K562 (cell line): ENCODE measurements around the gene ZNHIT2. TPM values are rescaled to one million over a fixed set of nuclear protein-coding genes. Genes with fewer than 3 reads are reported as not detected.

Experiments used
- CC2D1A ChIP-seq: fragments of 450-650 bp; IDR thresholded peaks from 2 replicates; pipeline ENCODE4 v1.6.1; 2017; ENCODE audit warnings: mild to moderate bottlenecking
- KDM5B ChIP-seq: fragments of 200-600 bp; sonication (generic); IDR thresholded peaks from 2 replicates; pipeline ENCODE4 v1.6.1; 2012; ENCODE audit warnings: low read depth, mild to moderate bottlenecking, moderate library complexity, low read length, control low read depth, inconsistent platforms; ENCODE audit not compliant: insufficient replicate concordance
- MCM2 ChIP-seq: fragments of 450-650 bp; IDR thresholded peaks from 2 replicates; pipeline ENCODE4 v1.6.1; 2017; ENCODE audit warnings: low read depth, mild to moderate bottlenecking
- MYC ChIP-seq, 2 experiments: fragments of 250-450 bp in 1 of 2; sonication (Bioruptor Pico) in 1 of 2; IDR thresholded peaks; 2 replicates each; pipeline versions ENCODE4 v1.5.1 to v1.6.1; 2012 to 2021; ENCODE audit warnings: low read depth in 2 of 2, borderline replicate concordance in 1 of 2, improper control_type of control experiment in 1 of 2, low read length in 1 of 2, mild to moderate bottlenecking in 1 of 2, moderate library complexity in 1 of 2
- NEUROD1 ChIP-seq: fragments of 150-350 bp; IDR thresholded peaks from 2 replicates; pipeline ENCODE4 v1.6.1; 2014; ENCODE audit warnings: borderline replicate concordance, low read length, low read depth; ENCODE audit not compliant: partially characterized antibody
- NR1H2 ChIP-seq: sonication (generic); formaldehyde crosslinking; IDR thresholded peaks from 2 replicates; pipeline ENCODE4 v1.4.0; 2020; ENCODE audit warnings: mild to moderate bottlenecking, missing genetic modification reagents
- NR2C1 ChIP-seq, 2 experiments: fragments of 450-650 bp; IDR thresholded peaks; 2 replicates each; pipeline ENCODE4 v1.6.1; 2017; ENCODE audit warnings: mild to moderate bottlenecking in 2 of 2, antibody characterized with exemption in 1 of 2, inconsistent platforms in 1 of 2, missing compliant biosample characterization in 1 of 2, missing genetic modification characterization in 1 of 2
- PBX2 ChIP-seq, 2 experiments: IDR thresholded peaks in 1 of 2; conservative IDR thresholded peaks in 1 of 2; 2 replicates each; pipeline ENCODE4 v1.6.1; 2016; ENCODE audit warnings: low read depth in 2 of 2, mild to moderate bottlenecking in 1 of 2, missing compliant biosample characterization in 1 of 2, missing genetic modification characterization in 1 of 2, moderate library complexity in 1 of 2
- PTRF ChIP-seq: fragments of 450-650 bp; IDR thresholded peaks from 2 replicates; pipeline ENCODE4 v1.6.1; 2016; ENCODE audit warnings: mild to moderate bottlenecking, missing genetic modification characterization, missing compliant biosample characterization
- RCOR1 ChIP-seq, 2 experiments: IDR thresholded peaks; 2 replicates each; pipeline ENCODE4 v1.6.1; 2012; ENCODE audit warnings: low read depth in 2 of 2, low read length in 2 of 2, borderline replicate concordance in 1 of 2, improper control_type of control experiment in 1 of 2
- TCF15 ChIP-seq: fragments of 250-450 bp; sonication (Bioruptor Pico); IDR thresholded peaks from 2 replicates; pipeline ENCODE4 v1.8.0; 2022; ENCODE audit warnings: moderate library complexity, mild to moderate bottlenecking, inconsistent platforms
- ZNF696 ChIP-seq: fragments of 250-450 bp; sonication (Bioruptor Pico); conservative IDR thresholded peaks from 2 replicates; pipeline ENCODE4 v1.4.0; 2020; ENCODE audit warnings: mild to moderate bottlenecking, moderate library complexity
- ZNF699 ChIP-seq: fragments of 250-450 bp; sonication (Bioruptor Pico); IDR thresholded peaks from 2 replicates; pipeline ENCODE4 v1.8.0; 2021; ENCODE audit warnings: mild to moderate bottlenecking, moderate library complexity; ENCODE audit not compliant: insufficient replicate concordance
- polyA plus RNA-seq, 8 experiments: library from polyadenylated mRNA; depleted of rRNA in 4 of 8; stranded (reverse) in 5 of 8; unstranded in 3 of 8; fragments of >200 nt; fragmentation: Nextera tagmentation in 2 of 8; fragmentation: Illumina TruSeq in 1 of 8; extraction: Ambion mirVana in 2 of 8; extraction: Trizol in 1 of 8; gene quantifications; 2 replicates each; pipeline versions ENCODE4 v1.2.1 to v1.2.3, GENCODE V29; 2011 to 2014; ENCODE audit warnings: inconsistent platforms in 1 of 8, missing spikeins in 1 of 8
- total RNA-seq, 7 experiments: library from RNA; depleted of rRNA in 6 of 7; stranded (reverse); fragments of >200 nt in 6 of 7; fragmentation: Illumina TruSeq in 2 of 7; extraction: Trizol in 2 of 7; gene quantifications; 2 replicates each; pipeline versions ENCODE4 v1.2.1 to v1.2.3, GENCODE V29; 2011 to 2021; ENCODE audit warnings: low replicate concordance in 1 of 7
- TF ChIP-seq, protein P1 (sequence below): fragments of 450-650 bp; IDR thresholded peaks from 2 replicates; pipeline ENCODE4 v1.6.1; 2017; ENCODE audit warnings: mild to moderate bottlenecking, moderate library complexity
- TF ChIP-seq, protein P2 (sequence below): sonication (generic); formaldehyde crosslinking; IDR thresholded peaks from 2 replicates; pipeline ENCODE4 v1.8.0; 2022; ENCODE audit warnings: mild to moderate bottlenecking, missing genetic modification reagents
- TF ChIP-seq, protein P3 (sequence below): fragments of 450-650 bp; formaldehyde crosslinking; conservative IDR thresholded peaks from 2 replicates; pipeline ENCODE4 v1.4.0; 2022; ENCODE audit warnings: mild to moderate bottlenecking, missing genetic modification characterization

ZNHIT2 gene
- total and polyA plus RNA-seq, 9 of the 15 experiments (the other 6 are each of a cell fraction or from before 2014, with no cell fraction given), result 0.08 to 39.0 (median 2.5) TPM

GRCh38 chr11:65121447-65121864, 4.0 kb upstream of the ZNHIT2 start (continued):
- TF ChIP-seq, protein P1, sequence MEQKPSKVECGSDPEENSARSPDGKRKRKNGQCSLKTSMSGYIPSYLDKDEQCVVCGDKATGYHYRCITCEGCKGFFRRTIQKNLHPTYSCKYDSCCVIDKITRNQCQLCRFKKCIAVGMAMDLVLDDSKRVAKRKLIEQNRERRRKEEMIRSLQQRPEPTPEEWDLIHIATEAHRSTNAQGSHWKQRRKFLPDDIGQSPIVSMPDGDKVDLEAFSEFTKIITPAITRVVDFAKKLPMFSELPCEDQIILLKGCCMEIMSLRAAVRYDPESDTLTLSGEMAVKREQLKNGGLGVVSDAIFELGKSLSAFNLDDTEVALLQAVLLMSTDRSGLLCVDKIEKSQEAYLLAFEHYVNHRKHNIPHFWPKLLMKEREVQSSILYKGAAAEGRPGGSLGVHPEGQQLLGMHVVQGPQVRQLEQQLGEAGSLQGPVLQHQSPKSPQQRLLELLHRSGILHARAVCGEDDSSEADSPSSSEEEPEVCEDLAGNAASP, result no peak
- TF ChIP-seq NR2C1 (IDR thresholded peaks at IDR 0.05) (peak; percentile 47), NR2C1 (tag; IDR thresholded peaks at IDR 0.05) (peak; percentile 67), MYC (IDR thresholded peaks at IDR 0.05; ENCODE audit: low read depth, low read length) (no peak), MYC (CRISPR knock-in tag; IDR thresholded peaks at IDR 0.05; ENCODE audit: borderline replicate concordance, low read depth) (no peak), CC2D1A (no peak), NEUROD1 (no peak), RCOR1 (IDR thresholded peaks at IDR 0.05; ENCODE audit: borderline replicate concordance in 1 of 2, low read depth in 2 of 2, low read length in 2 of 2) (no peak), NR1H2 (CRISPR knock-in tag) (no peak), PBX2 (CRISPR knock-in tag; IDR thresholded peaks at IDR 0.05; ENCODE audit: low read depth) (no peak), PBX2 (tag; conservative IDR thresholded peaks at IDR 0.05; ENCODE audit: low read depth) (no peak), KDM5B (no peak), MCM2 (no peak), ZNF699 (CRISPR knock-in tag) (no peak), TCF15 (CRISPR knock-in tag) (no peak), PTRF (no peak), ZNF696 (CRISPR knock-in tag) (no peak)
- TF ChIP-seq, protein P2, sequence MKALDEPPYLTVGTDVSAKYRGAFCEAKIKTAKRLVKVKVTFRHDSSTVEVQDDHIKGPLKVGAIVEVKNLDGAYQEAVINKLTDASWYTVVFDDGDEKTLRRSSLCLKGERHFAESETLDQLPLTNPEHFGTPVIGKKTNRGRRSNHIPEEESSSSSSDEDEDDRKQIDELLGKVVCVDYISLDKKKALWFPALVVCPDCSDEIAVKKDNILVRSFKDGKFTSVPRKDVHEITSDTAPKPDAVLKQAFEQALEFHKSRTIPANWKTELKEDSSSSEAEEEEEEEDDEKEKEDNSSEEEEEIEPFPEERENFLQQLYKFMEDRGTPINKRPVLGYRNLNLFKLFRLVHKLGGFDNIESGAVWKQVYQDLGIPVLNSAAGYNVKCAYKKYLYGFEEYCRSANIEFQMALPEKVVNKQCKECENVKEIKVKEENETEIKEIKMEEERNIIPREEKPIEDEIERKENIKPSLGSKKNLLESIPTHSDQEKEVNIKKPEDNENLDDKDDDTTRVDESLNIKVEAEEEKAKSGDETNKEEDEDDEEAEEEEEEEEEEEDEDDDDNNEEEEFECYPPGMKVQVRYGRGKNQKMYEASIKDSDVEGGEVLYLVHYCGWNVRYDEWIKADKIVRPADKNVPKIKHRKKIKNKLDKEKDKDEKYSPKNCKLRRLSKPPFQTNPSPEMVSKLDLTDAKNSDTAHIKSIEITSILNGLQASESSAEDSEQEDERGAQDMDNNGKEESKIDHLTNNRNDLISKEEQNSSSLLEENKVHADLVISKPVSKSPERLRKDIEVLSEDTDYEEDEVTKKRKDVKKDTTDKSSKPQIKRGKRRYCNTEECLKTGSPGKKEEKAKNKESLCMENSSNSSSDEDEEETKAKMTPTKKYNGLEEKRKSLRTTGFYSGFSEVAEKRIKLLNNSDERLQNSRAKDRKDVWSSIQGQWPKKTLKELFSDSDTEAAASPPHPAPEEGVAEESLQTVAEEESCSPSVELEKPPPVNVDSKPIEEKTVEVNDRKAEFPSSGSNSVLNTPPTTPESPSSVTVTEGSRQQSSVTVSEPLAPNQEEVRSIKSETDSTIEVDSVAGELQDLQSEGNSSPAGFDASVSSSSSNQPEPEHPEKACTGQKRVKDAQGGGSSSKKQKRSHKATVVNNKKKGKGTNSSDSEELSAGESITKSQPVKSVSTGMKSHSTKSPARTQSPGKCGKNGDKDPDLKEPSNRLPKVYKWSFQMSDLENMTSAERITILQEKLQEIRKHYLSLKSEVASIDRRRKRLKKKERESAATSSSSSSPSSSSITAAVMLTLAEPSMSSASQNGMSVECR (CRISPR knock-in tag), result peak; percentile 50; the same call in 1 of the 2 replicates
- TF ChIP-seq, protein P3, sequence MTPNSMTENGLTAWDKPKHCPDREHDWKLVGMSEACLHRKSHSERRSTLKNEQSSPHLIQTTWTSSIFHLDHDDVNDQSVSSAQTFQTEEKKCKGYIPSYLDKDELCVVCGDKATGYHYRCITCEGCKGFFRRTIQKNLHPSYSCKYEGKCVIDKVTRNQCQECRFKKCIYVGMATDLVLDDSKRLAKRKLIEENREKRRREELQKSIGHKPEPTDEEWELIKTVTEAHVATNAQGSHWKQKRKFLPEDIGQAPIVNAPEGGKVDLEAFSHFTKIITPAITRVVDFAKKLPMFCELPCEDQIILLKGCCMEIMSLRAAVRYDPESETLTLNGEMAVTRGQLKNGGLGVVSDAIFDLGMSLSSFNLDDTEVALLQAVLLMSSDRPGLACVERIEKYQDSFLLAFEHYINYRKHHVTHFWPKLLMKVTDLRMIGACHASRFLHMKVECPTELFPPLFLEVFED (CRISPR knock-in tag), result no peak
